Activated gamma-delta T cell (primary cell): ENCODE measurements around the gene CD151.
A peak's percentile ranks its signal among the peaks of the same experiment; 100 is the strongest.

Source experiments
- DNase-seq: peaks from one replicate; lab custom pipeline; 2025; lab: John Stamatoyannopoulos, UW
- total RNA-seq, 2 donors: gene quantifications; one replicate each; lab custom pipeline; 2026; lab: John Stamatoyannopoulos, UW

The CD151 gene
- 18.1 to 24.4 reads per million in 2 donors for total RNA-seq

DNA sequence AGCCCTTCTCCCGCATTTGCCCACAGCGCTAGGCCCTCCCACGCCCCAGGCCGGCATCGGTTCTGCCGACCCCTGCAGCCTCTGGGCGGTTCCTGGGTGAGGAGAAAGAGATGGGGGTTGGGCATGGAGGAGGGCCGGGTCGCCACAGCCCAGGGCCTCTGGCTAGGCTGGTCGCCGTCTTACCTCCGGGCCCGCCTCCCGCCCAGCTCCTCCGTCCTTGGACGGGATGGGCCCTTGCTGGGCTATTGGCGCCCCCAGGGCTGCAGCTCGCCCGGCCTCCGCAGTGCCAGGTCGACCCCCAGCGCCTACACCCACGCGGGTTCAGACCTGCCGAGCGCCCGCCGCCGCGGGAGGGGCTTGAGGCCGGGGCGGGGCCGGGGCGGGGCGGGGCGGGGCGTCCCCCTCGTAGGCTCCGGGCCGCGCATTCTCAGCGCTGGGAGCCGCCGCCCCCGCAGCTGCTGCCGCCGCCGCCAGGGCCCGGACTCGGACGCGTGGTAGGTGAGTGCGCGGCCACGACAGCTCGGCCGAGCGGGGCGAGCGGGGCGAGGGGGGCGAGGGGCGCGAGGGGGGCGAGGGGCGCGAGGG lies at the start of gene CD151:
Gene CD151 (plus strand): TSS at position 424 of the 585 bp plus-strand sequence. CDS start 3,118 bp downstream, outside the sequence.
- no peak for DNase-seq

- DNase-seq, result no peak
These were observed 49.2 kb upstream of the CD151 start for GRCh38 chr11:783581-784015.

DNA sequence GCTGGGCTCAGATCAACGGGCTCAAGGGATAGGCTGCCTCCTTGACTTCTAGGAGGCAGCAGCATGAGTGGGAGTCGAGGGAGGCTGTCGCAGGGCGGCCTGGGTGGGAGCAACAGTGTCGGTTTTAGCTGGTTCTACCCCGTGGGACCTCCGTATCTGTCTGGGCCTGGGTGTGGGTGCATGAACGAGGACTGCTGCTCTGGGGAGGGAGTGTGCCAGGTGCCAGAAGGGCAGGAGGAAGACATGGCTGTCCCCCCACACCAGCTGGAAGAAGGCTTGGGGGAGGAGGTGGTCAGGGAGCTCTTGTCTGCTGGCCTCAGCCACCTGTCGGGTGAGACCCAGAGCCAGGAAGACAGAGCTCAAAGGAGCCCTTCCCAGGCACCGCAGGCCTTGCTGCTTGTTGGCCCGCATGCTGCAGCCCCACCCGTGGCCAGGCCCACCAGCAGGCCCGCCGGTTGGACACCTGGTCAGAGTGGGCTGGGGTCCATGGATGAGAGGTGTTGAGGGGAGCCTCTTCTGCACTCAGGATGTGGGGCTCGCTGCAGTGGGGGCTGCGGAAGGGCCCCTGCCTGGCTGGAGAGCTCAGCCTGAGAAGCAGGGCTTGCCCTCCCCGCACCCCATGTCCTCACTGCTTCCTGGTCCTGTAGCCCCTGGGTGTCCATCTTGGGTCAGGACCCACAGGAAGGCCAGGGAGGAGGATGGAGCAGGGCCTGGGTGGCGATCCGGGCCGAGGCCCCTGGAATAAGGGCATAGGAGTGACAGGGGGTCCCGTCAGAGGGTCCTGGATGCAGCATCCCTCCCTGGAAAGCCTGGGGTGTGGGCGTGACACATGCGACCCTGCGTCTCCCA lies 46.3 kb upstream of the CD151 start:
- DNase-seq, result no peak

- no peak for DNase-seq
These were observed 45.6 kb upstream of the CD151 start for GRCh38 chr11:787084-787675.

DNA sequence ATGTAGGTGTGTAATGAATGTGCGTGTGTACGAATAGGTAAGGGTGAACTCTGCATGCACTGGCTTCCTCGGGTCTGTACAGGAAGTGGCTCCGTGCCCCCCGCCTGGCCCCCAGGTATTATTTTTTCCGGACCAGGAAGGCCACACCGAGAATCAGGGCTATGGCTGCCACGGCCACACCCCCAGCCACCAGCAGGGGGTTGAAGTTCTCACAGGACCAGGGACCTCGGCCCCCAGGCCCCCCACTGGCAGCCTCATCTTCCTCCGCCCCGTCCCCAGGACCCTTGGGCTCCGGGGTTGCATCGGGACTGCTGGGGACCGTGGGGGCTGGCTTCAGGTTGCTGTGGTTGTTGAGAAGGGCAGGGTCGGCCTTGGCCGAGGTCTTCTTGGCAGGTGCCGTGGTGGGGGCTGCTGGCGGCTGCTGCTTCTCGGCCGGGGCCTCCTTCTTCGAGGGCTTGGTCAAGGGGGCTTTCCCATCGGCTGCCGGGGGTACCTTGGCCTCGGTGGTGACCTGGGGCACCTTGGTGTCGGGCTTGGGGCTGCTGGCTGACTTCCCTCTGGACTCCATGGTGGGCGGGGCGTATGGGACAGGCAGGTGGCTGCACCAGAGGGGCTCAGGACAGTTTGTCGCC lies 44.6 kb upstream of the CD151 start:
- no peak for DNase-seq

DNA sequence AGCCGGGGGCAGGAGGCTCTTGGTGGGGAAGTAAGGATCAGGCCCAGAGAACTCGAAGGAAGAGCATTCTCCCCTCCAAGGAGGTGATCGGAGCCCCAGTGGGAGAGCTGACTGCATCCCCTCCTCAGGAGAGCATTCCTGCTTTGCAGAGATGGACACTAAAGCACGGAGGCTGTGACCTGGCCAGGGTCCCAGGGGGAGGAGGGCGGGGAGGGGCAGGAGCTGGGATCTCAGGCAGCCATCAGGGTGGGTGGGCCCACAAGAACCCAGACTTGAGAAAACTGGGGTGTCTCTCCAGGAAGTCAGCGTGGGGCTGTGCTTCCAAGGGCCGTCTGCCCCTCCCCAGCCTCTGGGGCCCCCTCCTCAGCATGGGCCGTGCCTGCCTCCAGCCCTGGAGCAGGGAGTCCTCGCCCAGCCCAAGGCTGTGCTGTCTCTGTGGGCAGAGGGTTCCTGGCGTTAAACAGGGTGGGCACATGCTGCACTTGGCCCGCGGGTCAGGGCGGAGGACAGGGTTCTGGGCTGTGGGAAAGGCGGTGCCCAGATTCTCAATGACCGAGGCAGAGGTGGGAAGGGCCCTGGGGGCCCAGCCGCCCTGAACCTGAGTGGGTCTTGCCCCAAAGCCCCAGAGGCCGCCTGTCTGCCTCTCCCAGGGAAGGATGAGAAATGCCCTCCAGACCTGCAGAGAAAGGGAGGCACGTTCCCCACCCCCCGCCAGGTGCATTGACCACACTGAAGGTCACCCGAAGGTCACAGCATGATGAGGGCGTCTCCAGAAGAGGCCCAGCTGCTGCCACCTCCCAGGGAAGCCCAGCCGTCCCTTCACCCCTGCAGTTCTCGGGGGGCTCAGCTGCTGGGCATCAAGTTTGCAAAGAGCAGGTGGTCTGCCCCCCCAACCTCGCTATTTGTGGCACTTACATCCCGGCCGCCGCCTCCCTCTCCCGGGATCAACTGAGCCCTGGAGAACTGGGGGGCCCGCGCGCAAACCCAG lies 43.5 kb upstream of the CD151 start:
- no peak for DNase-seq

DNA sequence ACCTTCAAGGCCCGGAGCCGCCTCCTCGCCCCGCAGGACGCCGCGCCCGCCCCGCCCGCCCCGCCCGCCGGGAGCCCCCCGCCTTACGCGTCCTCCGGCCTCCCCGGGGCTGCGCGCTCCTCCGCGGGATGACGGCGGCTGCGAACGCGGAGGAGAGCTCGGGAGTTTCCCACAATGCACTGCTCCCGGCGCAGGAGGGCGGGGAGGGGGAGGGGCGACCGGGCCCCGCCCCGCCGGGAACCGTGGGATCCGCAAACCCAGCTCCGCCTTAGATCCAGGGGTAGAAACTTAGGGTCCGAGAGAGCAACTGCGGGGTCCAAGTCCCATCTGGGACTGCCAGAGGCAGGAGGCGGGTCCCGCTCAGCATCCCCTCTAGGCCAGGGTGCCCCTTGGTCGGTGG lies 42.8 kb upstream of the CD151 start, which contains the start of gene CEND1:
Gene CEND1 (minus strand): TSS at position 148 of the 400 bp plus-strand sequence. CDS start 1,514 bp downstream, outside the sequence.
- no peak for DNase-seq

DNA sequence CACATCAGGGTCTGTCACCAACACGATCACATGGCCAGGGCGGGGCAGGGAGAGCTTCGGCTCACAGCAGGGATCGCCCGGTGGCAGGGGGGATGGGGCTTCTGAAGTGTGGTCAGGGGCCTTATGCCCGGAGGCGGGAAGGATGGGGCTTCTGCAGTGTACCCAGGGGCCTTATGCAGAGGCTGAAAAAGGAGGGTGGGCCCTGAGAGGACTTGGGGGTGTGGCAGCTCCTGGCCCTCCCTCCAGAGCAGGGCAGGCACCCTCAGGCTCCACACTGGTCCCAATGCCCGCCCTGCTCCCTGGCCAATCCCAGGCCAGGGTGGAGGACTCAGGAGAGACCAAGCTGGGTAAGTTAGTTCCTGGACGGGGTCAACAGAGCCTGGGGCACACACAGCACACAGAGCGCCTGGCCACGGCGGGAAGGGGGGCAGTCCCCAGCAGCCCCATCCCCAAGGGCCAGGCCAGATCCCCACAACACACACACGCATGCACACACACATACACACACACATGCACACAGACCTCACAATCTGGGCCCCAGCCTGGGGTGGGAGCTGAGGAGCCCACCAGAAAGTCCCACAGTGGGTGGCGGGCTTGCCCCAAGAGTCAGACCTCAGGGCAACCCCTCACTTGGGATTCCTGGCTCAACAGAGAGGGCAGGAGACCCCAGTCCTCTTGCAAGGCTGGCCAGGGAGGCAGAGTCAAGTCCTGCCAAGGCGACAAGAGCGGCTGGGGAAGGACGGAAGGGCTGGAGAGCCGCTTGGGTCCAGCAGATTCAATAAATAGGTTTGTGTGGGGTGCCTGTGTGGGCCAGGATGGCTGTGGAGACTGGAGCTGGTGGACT lies 41.8 kb upstream of the CD151 start:
- no peak for DNase-seq

DNA sequence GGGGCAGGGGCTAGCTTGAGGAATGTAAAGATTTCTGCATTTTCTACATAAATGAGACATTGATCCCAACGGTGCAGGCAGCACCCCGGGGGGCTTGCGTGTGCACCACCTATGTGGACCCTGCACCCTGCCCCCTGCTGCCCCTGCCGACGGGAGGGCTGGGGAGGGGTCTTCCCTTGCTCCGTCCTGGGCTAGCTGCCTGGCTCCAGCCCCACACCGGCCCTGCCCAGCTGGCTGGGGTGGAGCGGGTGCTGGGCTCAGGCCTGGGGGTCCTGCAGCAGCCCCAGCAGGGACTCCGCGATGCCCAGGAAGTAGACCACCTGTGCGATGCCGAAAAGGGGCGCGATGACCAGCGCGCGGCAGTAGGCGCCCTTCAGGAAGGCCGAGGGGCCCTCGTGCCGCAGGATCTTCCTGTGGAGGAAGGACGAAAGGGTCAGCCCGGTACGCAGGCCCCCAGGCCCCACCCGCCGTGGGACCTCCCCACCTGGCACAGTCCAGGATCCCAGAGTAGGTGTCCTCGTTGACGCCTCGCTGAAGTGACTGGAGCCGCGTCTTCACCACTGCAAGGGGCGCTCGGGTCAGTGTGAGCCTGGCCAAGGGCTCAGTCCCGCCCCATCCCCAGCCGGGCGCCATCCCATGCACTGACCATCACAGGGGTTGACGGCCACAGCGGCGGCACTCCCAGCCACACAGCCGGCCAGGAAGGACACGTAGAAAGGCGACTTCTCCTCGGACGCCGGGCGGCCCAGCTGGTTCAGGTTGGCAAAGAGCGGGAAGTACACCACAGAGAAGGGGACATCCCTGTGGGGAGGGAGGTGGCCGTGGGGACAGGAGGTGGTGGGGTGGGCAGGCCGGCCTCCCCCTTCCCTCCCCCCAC lies 40.9 kb upstream of the CD151 start:
- DNase-seq, result no peak

GRCh38 chr11:792535-792821 lies 40.3 kb upstream of the CD151 start:
- DNase-seq, result no peak

- DNase-seq, result no peak
These were observed 39.9 kb upstream of the CD151 start for GRCh38 chr11:792873-793272.

- no peak for DNase-seq
These were observed 39.2 kb upstream of the CD151 start for GRCh38 chr11:793556-793955.

DNA sequence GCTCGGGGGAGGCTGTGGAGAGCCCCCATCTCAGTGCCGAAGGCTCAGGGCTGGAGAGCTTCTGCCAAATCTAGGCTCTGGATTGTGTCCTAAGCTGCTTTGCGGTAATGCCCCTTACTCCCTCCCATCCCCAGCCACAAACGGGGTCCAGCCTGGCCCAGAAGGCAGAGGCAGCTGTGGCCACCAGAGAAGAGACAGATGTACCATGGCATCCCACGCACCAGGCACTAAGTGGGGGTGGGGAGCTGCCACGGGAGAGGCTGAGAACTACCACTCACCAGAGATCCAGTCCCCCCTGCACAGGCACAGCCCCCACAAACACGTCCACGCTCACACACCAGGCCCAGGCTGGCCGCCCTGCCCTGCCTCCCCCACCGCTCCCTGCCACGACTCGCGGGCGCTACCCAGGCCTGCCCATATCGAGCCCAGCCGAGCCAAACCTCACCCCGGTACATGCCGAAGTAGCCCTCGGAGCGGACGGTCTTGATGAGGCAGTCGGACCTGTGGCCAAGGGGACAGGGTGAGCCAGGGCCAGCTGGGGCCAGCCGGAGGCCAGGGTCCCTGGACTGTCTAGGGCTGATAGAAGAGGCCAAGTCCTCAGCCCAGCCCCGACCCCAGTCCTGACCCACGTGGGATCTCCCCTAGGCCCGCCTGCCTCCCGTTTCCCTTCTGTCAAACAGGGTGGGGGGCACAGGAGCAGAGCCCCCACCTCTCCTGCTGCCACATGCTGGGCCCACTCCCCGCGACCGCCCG lies 38.6 kb upstream of the CD151 start:
- no peak for DNase-seq

DNA sequence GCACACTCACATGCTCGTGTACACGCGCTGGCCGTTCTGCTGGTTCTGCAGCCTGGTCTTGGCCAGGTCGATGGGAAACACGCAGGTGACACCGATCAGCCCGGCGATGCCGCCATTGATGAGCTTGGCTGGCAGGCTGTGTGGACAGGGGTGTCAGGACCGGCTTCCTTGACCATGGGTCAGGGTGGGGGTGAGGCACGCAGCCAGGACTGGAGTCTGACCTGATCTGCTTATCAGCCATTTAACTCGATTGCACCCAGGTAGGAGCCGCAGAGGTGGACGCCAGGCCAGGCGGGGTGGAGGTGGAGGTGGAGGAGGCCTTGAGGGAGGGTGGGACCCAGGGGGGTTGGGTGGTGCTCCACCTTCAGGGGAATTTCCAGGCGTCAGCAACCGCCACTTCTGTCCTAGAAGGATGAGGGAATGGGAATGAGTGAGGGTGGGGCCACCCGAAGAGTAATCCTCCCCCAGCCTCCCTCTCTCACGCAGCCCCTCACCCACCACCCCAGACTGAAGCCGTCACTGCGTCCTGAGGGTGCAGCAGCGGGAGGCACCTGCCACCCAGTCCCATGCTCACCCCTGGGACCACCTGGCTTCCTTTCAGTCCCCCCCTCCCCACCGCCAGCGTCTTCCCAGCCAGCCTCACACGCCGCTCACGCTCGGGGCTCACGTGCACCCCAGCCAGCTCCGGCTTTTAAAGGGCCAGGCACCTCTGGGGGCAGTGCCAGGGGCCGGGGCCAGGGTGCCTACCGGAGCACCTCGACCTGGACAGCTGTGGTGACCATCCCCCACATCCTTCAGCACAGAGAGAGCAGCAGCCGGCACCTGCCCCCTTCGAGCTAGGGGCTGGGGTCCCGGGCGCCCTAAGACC lies 37.8 kb upstream of the CD151 start:
- DNase-seq, result no peak

DNA sequence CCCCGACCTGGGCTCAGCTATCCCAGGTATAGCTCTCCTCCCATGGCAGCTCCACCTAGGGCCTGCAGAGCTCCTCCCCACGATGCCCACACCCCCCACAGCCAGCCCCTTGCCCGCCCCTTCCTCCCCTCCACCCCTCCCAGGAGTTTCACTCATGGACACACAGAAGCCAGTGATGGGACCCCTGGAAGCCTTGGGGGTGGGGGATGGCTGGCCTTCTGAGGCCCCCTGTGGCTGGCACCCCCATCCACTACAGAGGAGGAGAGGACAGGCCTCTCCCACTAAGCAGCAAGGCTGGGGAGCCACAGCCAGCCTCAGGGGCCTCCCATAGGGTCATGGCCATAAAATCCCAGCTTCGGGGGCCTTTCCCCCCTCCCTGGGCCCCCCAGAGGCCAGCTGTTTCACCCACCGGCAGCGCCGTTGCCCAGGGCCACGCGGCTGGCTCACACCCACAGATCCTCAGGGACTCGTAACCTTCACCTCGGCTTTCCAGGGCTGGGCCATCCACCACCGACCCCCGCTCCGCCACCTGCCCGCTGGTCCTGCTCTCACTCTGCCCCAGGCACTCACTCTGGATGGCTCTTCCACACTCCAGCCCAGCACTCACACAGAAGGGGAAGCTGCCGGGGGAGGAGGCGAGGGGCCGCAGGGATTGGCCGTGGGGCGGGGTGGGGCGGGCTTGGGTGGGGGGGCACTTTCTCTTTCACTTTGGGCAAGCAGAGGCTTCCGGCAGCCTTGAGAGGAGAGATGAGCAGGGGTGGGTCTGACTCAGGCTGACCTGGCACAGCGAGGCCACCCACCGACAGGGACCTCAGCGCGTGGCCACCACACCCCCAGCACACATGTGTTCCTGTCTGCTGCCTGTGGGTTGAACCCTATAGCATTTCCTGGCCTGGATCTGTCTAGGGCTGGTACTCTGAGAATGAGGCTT lies 36.9 kb upstream of the CD151 start:
- peak; percentile 59 for DNase-seq

DNA sequence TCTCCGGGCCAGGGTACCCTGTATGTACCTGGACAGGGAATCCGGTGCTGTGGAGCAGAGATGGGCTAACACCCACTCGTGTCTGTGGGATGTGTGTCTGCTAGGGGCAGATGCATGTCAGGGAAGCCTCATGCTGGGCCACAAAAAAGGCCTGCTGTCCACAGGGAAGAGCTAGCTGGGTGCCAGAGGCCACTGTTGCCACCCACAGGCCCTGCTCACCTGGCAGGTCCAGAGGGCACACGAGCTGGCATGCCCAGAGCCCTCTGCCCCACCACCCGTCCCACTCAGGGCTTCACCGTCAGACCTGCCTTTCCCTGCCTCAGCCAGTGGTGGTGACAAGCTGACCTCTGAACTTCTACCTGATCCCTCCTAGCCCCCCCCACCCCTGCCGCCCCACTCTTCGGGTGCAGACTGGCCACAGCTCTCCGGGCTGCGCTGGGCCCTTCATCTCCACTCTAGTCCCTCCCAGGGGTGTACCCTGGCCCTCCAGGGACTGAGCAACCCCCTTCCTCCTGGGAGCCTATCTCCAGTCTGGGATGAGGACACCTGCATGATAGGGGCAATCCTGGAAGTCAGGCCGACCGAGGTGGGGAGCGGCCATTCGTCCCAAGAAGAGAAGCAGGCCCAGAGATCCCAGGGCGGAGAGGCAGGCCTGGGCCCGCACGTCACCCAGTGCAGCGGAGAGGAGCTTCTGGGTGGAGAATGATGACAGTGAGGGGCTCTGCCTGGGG lies 36.0 kb upstream of the CD151 start:
- no peak for DNase-seq
